ENCODE data around the gene RSPH6A. TPM values are rescaled to one million over a fixed set of nuclear protein-coding genes. Genes with fewer than 3 reads are reported as not detected.

RSPH6A gene
- total RNA-seq, 1 experiment from 2014 or later = 0.21 TPM

GRCh38 chr19:45771311-45771933 is 43.7 kb downstream of the RSPH6A start:
- BruUV-seq (replicated peaks) = no TSS peak
- peak overlapping the region; percentile 84 for H3K4me3 Mint-ChIP-seq (ENCODE audit: unreplicated experiment)
- peaks cover 36% of the 10 kb centered on the region for H3K36me3 Mint-ChIP-seq (ENCODE audit: insufficient read depth, unreplicated experiment)
- H3K9me3 Mint-ChIP-seq (ENCODE audit: unreplicated experiment) = no peaks in the 10 kb centered on the region
- POLR2A ChIA-PET = interaction anchor here (0.6 to 5.9 kb wide), 10 partner anchors 10 to 79 kb away, joined by 3 to 152 read pairs (median 36); partner anchors contain the start of genes DMPK, DMWD, QPCTL and SNRPD2
- peak overlapping the region; percentile 82 for H3K27ac Mint-ChIP-seq (ENCODE audit: low read depth, unreplicated experiment)
- CTCF ChIA-PET = interaction anchor here (0.6 to 0.9 kb wide), 3 partner anchors 31 to 84 kb away, joined by 3 to 4 read pairs (median 3); no protein-coding TSS in a partner anchor
- intact Hi-C loops (cut with micrococcal nuclease) = loop anchor here (2.0 kb wide), 1 partner anchor 111 kb away; no protein-coding TSS in a partner anchor
- TF ChIP-seq, protein P1, sequence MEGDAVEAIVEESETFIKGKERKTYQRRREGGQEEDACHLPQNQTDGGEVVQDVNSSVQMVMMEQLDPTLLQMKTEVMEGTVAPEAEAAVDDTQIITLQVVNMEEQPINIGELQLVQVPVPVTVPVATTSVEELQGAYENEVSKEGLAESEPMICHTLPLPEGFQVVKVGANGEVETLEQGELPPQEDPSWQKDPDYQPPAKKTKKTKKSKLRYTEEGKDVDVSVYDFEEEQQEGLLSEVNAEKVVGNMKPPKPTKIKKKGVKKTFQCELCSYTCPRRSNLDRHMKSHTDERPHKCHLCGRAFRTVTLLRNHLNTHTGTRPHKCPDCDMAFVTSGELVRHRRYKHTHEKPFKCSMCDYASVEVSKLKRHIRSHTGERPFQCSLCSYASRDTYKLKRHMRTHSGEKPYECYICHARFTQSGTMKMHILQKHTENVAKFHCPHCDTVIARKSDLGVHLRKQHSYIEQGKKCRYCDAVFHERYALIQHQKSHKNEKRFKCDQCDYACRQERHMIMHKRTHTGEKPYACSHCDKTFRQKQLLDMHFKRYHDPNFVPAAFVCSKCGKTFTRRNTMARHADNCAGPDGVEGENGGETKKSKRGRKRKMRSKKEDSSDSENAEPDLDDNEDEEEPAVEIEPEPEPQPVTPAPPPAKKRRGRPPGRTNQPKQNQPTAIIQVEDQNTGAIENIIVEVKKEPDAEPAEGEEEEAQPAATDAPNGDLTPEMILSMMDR (IDR thresholded peaks at IDR 0.05; ENCODE audit: unreplicated experiment) = no peak
- no peak for DNase-seq (ENCODE audit: unreplicated experiment)
- no peaks in the 10 kb centered on the region for H3K27me3 Mint-ChIP-seq (ENCODE audit: insufficient read depth, unreplicated experiment)
- peaks cover 12% of the 10 kb centered on the region for H3K4me1 Mint-ChIP-seq (ENCODE audit: insufficient read depth, unreplicated experiment)

DNA sequence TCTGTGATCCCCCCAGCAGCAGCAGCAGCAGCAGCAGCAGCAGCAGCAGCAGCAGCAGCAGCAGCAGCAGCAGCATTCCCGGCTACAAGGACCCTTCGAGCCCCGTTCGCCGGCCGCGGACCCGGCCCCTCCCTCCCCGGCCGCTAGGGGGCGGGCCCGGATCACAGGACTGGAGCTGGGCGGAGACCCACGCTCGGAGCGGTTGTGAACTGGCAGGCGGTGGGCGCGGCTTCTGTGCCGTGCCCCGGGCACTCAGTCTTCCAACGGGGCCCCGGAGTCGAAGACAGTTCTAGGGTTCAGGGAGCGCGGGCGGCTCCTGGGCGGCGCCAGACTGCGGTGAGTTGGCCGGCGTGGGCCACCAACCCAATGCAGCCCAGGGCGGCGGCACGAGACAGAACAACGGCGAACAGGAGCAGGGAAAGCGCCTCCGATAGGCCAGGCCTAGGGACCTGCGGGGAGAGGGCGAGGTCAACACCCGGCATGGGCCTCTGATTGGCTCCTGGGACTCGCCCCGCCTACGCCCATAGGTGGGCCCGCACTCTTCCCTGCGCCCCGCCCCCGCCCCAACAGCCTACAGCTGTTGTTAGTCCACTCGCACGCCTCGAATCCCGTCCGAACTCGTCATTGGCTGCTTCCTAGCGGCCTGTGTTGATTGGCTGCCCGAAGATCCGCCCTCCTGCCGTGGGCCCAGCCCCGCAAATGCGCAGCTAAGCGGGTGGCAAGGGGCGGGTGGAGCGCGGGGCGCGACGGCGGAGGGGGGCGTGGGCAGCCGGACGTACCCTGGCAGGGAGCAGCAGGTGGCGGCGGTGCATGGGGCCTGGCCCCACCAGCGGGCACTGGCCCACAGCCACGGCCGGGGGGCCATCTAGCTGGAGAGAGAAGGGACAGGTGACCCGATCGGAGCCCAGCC is 44.7 kb downstream of the RSPH6A start:
- no TSS peak for BruUV-seq (replicated peaks)
- peak overlapping the region; percentile 84 for H3K4me3 Mint-ChIP-seq (ENCODE audit: unreplicated experiment)
- peaks cover 12% of the 10 kb centered on the region for H3K4me1 Mint-ChIP-seq (ENCODE audit: insufficient read depth, unreplicated experiment)
- H3K27ac Mint-ChIP-seq (ENCODE audit: low read depth, unreplicated experiment) = peak overlapping the region; percentile 82
- TF ChIP-seq, protein P1 (IDR thresholded peaks at IDR 0.05; ENCODE audit: unreplicated experiment) = peak; percentile 86
- peaks cover 42% of the 10 kb centered on the region for H3K36me3 Mint-ChIP-seq (ENCODE audit: insufficient read depth, unreplicated experiment)
- ChIA-PET POLR2A (interaction anchor here (0.5 to 5.9 kb wide), 30 partner anchors 11 to 942 kb away, joined by 3 to 152 read pairs (median 5); partner anchors contain the start of genes CCDC61, DMPK, DMWD and FBXO46), CTCF (interaction anchor here (0.5 to 2.3 kb wide), 14 partner anchors 12 to 871 kb away, joined by 3 to 20 read pairs (median 4); partner anchors contain the start of genes DMPK, DMWD and FBXO46)
- intact Hi-C loops (cut with micrococcal nuclease) = loop anchor here (1.0 to 2.0 kb wide), 3 partner anchors 9 to 112 kb away; no protein-coding TSS in a partner anchor
- peak; percentile 99 for DNase-seq (ENCODE audit: unreplicated experiment)
- H3K27me3 Mint-ChIP-seq (ENCODE audit: insufficient read depth, unreplicated experiment) = no peaks in the 10 kb centered on the region
- no peaks in the 10 kb centered on the region for H3K9me3 Mint-ChIP-seq (ENCODE audit: unreplicated experiment)

DNA sequence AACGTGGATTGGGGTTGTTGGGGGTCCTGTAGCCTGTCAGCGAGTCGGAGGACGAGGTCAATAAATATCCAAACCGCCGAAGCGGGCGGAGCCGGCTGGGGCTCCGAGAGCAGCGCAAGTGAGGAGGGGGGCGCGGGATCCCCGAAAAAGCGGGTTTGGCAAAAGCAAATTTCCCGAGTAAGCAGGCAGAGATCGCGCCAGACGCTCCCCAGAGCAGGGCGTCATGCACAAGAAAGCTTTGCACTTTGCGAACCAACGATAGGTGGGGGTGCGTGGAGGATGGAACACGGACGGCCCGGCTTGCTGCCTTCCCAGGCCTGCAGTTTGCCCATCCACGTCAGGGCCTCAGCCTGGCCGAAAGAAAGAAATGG is 45.3 kb downstream of the RSPH6A start:
- POLR2A ChIA-PET = interaction anchor here (0.6 to 5.9 kb wide), 34 partner anchors 11 to 942 kb away, joined by 3 to 152 read pairs (median 6); partner anchors contain the start of genes CCDC61, DMPK, DMWD and FBXO46
- Mint-ChIP-seq H3K36me3 (ENCODE audit: insufficient read depth, unreplicated experiment) (peaks cover 37% of the 10 kb centered on the region), H3K9me3 (ENCODE audit: unreplicated experiment) (no peaks in the 10 kb centered on the region), H3K27me3 (ENCODE audit: insufficient read depth, unreplicated experiment) (no peaks in the 10 kb centered on the region), H3K4me3 (ENCODE audit: unreplicated experiment) (peak overlapping the region; percentile 84), H3K27ac (ENCODE audit: low read depth, unreplicated experiment) (peak overlapping the region; percentile 82), H3K4me1 (ENCODE audit: insufficient read depth, unreplicated experiment) (peaks cover 12% of the 10 kb centered on the region)
- BruUV-seq (replicated peaks) = no TSS peak
- TF ChIP-seq, protein P1 (IDR thresholded peaks at IDR 0.05; ENCODE audit: unreplicated experiment) = no peak
- DNase-seq (ENCODE audit: unreplicated experiment) = peak; percentile 56
- intact Hi-C loops (cut with micrococcal nuclease) = loop anchor here (1.0 to 2.0 kb wide), 4 partner anchors 9 to 113 kb away; partner anchors contain the start of gene QPCTL
- CTCF ChIA-PET = interaction anchor here (0.6 to 2.3 kb wide), 16 partner anchors 12 to 872 kb away, joined by 3 to 20 read pairs (median 4); partner anchors contain the start of genes DMPK, DMWD and FBXO46

Data from MCF 10A (cell line).